DND-41 (cell line): ENCODE results near the gene CIRBP.
A peak's percentile ranks its signal among the peaks of the same experiment; 100 is the strongest.

ENCODE experiments used
- CTCF ChIP-seq: IDR thresholded peaks from 2 replicates; pipeline ENCODE4 v1.5.1; 2012; ENCODE audit warnings: borderline replicate concordance, low read length, moderate library complexity, mild to moderate bottlenecking; ENCODE audit not compliant: poor library complexity, severe bottlenecking; ENCODE audit errors: extremely low read depth
- EZH2 ChIP-seq: IDR thresholded peaks from 3 replicates; pipeline ENCODE4 v1.6.1; 2012; ENCODE audit warnings: borderline replicate concordance, low read depth, mild to moderate bottlenecking, moderate library complexity, low read length, inconsistent platforms; ENCODE audit not compliant: severe bottlenecking

- TF ChIP-seq CTCF (peak; percentile 17), EZH2 (no peak)
Measured at GRCh38 chr19:1252821-1253513, 16.2 kb upstream of the CIRBP start.
